Activated effector memory CD4-positive, alpha-beta T cell treated with anti-CD3 and anti-CD28 coated beads, Interleukin-2, amount 50 U/mL, for 16 hours (primary cell): ENCODE measurements around the gene TSKS.

Source experiments
- DNase-seq: peaks from one replicate; pipeline ENCODE4 v3.0.0-alpha.2; 2020

The TSKS gene

GRCh38 chr19:49713236-49713845, 49.8 kb downstream of the TSKS start:
- no peak for DNase-seq

- no peak for DNase-seq
Observed at GRCh38 chr19:49712397-49712859, 50.7 kb downstream of the TSKS start.

DNA sequence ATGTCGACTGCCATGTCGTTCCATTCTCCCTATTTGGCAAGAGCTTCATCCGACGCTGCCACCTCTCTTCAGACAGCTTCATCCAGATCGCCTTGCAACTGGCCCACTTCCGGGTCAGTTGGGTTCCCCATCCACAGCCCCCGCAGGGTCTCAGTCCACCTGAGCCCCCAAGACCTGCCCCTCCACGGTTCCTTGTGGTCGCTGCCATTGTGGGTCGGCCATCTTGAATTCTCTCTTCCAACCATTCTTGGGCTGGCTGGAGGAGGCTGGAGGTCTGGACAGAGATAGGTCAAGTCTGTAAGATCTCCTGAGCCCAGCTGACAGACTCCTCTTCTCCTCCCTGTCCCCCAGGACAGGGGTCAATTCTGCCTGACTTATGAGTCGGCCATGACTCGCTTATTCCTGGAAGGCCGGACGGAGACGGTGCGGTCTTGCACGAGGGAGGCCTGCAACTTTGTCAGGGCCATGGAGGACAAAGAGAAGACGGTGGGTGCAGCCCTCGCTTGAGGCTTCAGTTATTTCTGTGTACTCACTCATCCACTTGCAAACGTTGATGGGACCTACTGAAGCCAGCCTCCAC, 52.6 kb downstream of the TSKS start:
- no peak for DNase-seq

GRCh38 chr19:49705919-49706318, 57.2 kb downstream of the TSKS start:
- no peak for DNase-seq

DNA sequence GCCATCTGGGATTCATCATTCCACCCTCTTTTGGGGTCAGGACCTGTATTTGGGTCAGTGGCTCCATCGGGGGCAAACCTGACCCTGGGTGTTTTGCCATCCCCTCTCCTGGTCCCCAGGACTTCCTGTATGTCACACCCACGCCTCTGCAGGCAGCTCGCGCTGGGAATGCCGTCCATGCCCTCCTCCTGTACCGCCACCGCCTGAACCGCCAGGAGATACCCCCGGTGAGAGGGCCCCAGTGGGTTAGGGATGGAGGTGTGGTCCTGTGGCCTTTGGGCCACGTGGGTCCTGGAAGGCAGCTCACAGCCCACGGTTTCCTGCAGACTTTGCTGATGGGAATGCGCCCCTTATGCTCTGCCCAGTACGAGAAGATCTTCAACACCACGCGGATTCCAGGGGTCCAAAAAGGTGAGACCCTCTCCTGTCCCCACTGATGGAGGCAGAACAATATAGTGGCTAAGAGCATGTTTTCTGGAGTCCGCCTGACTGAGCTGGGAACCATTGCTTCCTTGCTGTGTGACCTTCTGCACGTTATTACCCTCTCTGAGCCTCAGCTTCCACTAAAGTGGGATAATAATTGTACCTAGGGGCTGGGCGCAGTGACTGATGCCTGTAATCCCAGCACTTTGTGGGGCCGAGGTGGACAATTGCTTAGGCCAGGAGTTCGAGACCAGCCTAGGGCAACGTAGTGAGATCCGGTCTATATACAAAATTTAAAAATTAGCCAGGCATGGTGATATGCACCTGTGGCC, 58.0 kb downstream of the TSKS start:
- no peak for DNase-seq

DNA sequence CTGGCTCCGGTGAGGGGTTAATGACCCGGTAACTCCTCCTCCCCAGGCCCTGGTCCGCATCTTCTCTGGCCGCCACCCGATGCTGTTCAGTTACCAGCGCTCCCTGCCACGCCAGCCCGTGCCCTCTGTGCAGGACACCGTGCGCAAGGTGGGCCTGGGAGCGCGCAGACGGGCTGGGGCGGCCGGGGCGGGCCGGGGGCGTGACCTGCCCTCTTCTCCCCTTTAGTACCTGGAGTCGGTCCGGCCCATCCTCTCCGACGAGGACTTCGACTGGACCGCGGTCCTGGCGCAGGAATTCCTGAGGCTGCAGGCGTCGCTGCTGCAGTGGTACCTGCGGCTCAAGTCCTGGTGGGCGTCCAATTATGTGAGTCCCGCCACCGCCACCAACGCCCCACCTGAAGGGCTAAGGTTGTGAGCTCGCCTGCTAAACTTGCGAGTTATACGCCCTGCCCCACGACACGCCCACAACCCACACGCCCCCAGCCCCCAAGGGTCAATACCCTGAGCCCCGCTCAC, 61.8 kb downstream of the TSKS start:
- no peak for DNase-seq

- DNase-seq: no peak
Observed at GRCh38 chr19:49700563-49700962, 62.5 kb downstream of the TSKS start.

- DNase-seq: no peak
Observed at GRCh38 chr19:49699364-49699763, 63.7 kb downstream of the TSKS start.

DNA sequence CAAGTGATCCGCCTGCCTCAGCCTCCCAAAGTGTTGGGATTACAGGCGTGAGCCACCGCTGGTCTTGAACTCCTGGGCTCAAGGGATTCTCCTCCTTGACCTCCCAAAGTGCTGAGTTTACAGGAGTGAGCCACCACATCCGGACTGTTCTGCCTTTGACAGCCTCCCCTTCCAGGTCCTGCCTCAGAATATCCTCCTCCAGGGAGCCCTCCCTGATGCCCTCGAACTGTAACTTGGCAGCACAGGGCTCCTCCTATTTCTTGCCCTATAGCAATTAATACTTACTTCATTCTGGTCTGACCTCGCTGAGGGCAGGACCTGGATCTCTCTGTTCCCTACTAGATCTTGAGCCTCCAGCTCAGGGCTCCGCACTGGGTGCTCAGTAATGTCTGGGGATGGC, 66.2 kb downstream of the TSKS start:
- no peak for DNase-seq

DNA sequence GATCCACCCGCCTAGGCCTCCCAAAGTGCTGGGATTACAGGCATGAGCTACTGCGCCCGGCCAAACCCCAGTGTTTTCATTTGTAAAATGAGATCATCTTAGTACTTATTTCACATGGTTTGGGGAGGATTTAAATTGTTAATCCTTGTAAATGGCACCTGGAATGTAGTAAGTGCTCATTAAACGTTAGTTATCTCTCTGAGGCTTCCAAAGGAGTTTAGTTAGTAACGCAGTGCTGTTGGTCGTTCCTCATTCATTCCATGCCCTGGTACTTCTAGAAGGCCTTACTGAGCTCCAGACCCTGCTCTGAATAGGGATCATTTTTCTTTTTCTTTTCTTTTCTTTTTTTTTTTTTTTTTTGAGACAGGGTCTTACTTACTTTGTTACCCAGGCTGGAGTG, 67.0 kb downstream of the TSKS start:
- no peak for DNase-seq

DNA sequence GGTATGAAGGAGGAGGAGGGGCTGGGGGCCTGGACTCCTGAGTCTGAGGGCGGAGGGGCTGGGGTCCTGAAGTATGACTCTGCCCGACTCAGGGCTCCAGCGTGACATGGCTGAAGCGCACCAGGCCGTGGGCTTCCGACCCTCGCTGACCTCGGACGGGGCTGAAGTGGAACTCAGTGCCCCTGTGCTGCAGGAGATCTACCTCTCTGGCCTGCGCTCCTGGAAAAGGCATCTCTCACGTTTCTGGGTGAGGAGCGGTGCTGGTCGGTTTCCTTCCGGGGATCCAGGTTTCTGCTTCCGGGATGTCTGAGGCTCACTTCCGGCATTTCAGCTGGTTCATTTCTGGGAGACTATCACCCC, 71.0 kb downstream of the TSKS start:
- DNase-seq: no peak

DNA sequence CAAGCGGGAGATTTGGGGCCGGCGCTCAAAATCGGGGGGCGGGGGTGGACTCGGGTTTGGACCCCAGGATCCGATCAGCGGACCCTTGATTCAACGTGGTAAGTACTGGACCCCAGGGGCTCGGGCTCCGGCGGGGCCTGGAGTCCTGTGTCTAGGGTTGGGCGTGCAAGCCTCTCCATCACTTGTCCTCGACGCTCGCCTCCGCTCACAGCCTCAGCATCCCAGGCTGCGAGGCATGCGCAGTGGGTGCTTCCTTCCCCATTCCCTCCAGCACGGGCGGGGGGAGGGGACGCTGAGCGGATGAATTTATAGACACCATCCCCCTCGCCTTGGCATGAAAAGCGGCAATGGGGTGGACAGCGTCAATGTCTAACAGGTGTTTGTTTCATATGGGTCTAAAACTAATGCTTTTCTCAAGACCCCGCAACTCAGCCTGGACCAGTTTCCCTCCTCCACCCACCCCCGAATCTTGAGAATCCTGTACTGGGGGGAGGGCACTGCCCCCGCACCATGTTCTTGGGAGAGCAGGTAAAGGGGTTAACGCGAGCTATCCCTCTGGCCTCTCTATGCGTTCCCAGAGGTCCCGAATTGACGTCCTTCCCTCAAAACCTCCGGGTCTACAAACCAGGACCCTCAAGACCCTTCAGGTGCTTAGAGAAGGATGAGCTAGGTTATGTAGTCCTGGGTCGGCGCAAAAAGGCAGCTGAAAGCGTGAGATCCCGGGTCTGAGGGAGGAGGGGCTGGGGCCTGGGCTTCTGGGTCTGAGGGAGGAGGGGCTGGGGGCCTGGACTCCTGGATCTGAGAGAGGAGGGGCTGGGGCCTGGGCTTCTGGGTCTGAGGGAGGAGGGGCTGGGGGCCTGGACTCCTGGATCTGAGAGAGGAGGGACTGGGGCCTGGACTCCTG, 71.6 kb downstream of the TSKS start:
- DNase-seq: peak; percentile 72

- peak; percentile 85 for DNase-seq
Observed at GRCh38 chr19:49690656-49691242, 72.4 kb downstream of the TSKS start, which contains the start of gene CPT1C. CPT1C (plus strand) TSS chr19:49691116; CDS start chr19:49692253, 1,137 bp downstream.

- DNase-seq: no peak
Observed at GRCh38 chr19:49690079-49690655, 72.9 kb downstream of the TSKS start.
